OCI-M1 (cell line): ENCODE measurements around the gene TMEM183A.
A peak's percentile ranks its signal among the peaks of the same experiment; 100 is the strongest.

Experiments
- DNase-seq: peaks from one replicate; lab custom pipeline; 2025; lab: John Stamatoyannopoulos, UW

Gene TMEM183A

GRCh38 chr1:203072002-203072602 lies 64.9 kb downstream of the TMEM183A start:
- peak; percentile 27 for DNase-seq

- no peak for DNase-seq
Observed at GRCh38 chr1:203072911-203073310, 65.7 kb downstream of the TMEM183A start.

GRCh38 chr1:203073469-203073868 lies 66.3 kb downstream of the TMEM183A start:
- DNase-seq = no peak
